Hindlimb muscle (tissue), 1 donor: ENCODE measurements around the gene PIGO. TPM values are rescaled to one million over a fixed set of nuclear protein-coding genes. Genes with fewer than 3 reads are reported as not detected.

Source experiments
- DNase-seq: peaks from one replicate; pipeline ENCODE4 v3.0.0-alpha.2; 2013
- polyA plus RNA-seq: library from polyadenylated mRNA; unstranded; fragments of 120-200 nt; gene quantifications from one replicate; pipeline ENCODE4 v1.2.1, GENCODE V29; 2013; ENCODE audit not compliant: insufficient read length

Gene PIGO
- polyA plus RNA-seq, 1 donor = 14.6 TPM

DNA sequence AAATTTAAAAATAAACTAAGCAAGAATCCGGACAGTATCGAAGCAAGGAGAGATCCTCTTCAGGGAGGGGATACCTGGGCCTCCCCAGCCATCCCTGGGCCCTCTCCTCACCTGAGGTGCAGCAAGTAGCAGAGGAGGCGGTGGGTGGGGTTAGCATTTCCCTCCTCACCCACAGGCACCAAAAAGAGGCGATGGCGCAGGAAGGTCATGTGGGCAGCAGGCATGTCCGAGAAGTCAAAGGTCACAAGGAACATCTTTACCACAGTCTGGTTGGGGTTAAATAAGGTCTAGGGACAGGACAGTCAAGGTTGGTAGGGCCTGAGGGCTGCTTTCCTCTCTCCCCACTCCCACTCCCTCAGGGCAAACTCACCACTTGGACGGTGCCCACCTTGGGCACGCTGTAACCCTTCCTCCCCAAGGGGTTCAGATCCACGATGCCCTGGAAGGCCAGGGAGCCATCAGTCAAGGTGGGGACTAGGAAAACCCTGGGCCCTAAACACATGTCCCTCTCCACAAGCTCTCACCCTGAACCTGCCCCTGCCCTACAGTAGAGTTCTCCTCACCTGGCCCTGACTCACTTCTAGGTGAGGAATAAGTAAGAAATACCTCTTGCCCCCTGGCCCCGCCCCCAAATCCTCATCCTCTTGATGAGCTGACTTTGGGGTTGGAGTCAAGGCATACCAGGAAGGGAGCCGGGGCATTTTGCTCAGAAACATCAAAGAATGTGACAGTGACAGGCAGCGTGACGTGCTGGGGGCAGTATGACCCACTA lies 9.4 kb upstream of the PIGO start:
- no peak for DNase-seq

DNA sequence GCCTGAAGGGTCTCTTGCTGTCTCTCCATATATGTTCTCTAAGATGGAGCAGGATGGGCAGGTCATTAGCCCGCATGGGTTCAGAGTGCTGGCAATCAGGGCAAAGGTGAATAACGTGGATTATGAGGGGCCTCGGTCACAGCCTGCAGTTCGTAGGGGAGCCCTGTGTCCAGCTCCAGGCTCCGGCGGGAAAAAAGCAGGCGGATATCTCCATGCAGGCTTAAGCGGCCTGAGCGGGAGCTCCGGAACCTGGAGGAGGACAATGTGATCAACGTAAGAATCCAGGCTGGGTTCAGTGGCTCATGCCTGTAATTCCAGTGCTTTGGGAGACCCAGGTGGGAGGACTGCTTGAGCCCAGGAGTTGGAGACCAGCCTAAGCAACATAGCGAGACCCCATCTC lies 8.7 kb upstream of the PIGO start:
- no peak for DNase-seq

DNA sequence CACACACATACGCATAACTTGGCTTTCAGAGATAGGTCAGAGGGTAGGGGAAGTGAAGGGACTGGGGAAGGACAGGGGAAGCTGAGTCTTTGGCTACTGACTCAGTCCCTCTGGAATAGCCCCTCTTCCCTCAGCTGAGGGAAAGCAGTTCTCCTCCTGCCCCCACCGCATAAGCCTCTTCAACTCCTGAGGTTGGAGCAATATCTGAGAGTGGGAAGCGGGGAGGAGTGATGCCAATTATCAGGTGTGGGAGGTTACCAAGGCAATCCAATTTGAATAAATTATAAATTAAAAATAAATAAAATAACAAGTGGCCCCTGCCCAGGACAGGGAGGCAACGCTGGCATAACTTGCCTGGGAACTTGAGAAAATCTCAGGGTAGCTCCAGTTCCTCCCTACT lies 8.2 kb upstream of the PIGO start:
- DNase-seq = no peak

DNA sequence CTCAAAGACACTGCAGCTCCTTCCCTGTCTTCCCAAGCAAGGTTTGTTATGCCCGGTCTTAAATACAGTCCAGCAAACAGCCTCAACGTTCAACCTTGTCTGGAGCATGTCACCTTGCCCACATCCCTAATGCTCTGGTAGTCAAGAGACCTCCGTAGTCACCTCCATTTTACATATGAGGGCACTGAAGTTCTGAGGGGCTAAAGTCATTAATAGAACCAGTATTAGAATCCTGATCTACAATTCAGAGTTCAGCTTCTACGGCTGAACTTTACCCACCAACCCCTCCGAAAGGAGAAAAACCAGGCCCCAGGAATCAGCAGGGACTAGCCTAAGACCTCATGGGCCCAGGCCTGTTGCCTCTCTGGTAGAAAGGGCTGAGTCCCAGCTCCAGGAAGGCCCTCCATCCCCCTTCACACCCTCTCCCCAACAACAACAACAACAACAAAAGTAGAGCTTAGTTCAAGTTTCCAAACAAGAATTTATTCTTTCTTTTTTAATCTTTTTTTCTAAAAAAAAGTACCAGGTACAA lies 7.3 kb upstream of the PIGO start:
- no peak for DNase-seq

DNA sequence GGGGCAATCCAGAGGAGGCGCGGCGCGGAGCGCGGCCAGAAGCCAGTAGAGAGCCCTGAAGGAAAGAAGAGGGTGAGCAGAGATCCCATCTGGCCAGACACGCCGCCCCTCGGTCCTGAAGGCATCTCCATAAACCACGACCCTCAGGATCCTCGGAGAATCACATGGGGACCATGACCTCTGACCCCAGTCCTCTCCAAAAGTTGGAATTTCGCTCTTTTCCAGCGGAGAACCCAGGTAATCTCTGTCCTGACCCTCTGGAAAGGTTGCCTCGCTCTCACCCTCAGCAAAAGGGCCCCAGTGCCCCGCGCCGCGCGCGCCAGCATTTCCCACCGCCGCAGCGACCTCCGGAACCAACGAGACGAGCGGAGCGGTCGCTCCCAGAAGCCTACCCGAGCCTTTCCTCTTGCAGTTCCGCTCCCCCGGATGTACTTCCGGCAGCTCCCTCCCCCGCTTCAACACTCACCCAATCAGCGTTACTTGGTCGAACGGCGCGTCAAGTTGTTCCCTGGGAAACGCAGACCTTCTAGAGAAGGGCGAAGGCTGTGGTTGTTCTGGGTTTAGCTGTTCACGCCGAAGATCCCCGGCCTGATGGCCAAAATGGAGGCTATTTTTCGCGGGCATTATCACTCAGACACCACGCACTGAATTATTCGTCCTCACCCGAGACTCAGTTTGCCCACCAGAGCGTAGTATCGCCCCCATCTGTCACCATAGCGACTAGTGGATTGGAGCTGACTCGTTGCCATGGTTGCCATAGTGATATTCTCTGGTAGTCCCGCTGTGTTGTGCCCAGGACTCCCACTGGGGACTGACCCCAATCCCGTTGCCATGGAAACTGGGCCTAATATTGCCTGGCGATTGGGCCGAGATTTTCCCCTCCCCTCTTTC lies 6.6 kb upstream of the PIGO start, which contains the start of gene STOML2:
Gene STOML2, minus strand, starts transcription at position 363 of the 891 bp plus-strand sequence. Its CDS starts 37 bp downstream, at position 326.
- peak; percentile 94 for DNase-seq

DNA sequence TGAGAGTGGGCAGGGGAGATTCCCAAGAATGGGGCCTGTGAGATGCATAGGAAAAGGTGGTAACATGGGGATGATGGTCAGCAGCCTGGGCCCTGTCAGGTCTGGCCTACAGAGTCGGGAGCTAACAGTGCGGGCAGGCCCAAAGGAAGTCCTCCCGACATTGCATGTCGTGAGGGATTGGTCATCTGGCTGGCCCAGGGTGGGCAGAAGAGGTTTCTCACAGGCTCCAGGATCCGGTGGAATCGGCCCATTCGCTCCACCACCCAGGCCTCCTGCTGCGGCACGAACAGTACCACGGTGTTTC lies 6.0 kb upstream of the PIGO start:
- DNase-seq = no peak

DNA sequence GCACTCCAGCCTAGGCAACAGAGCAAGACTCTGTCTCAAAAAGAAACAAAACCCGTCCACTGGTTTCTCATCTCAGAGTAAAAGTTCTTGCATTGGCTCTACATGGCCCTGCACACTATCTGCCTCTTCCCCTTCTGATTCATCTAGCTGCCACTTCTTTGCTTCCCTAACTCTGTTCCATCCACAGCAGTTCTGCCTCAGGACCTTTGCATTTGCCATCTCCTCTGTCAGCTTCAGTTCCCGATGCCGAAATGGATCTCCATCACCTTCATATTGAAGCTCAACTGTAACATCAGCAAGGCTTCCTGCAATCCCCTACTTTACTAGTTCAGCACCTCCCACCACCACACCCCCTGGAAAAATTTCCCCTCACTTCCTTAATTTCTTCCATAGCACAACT lies 1.2 kb upstream of the PIGO start:
- no peak for DNase-seq

DNA sequence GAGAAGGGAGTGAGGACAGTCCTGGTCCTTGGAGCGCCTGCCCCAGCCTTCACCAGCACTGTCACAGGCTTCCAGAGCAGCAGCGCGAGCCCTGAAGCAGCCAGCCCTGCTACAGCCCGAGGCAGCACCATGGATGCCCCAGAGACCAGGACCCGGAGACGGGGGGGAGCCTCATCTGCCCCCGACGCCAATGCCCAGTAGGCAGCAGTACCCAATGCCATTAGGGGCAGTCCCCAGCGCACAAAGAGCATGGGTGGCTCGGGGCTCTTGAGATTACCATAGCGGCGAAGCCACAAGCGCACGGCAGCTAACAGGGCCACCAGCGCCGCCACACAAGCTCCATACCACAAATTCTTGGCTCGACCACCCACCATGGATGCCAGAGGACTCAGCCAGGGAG lies 4.9 kb downstream of the PIGO start:
- DNase-seq = no peak

DNA sequence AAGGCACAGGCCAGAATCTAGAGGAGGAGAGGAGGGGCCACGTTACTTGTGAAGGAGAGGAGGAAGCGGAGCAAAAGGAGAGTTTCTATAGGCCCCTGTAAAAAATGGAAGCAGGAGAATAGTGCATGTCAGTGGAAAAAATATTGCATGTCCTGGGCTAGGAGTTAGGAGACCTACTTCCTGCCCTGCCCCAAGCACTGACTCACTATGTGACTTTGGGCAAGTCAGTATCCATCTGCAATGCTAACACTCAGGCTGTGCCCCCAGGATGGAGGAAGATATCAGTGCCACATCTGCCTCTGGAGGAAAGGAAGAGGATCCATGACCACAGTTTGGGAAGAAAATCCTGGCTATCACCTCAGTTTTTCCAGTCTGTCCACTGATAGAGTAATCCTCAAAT lies 7.0 kb downstream of the PIGO start:
- DNase-seq = no peak

DNA sequence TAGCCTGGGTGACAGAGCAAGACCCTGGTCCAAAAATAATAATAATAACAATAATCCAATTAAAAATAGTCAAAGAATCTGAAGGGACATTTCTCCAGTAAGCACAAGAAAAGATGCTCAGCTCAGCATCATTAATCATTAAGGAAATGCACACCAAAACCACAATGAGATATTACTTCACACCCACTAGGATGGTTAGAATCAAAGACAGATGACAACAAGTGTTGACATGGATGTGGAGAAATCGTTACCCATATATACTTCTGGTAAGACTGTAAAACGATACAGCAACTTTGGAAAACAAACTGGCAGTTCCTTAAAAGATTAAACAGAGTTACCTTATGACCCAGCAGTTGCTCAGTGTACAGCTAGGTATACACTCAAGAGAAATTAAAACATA lies 11.3 kb downstream of the PIGO start:
- DNase-seq = no peak

DNA sequence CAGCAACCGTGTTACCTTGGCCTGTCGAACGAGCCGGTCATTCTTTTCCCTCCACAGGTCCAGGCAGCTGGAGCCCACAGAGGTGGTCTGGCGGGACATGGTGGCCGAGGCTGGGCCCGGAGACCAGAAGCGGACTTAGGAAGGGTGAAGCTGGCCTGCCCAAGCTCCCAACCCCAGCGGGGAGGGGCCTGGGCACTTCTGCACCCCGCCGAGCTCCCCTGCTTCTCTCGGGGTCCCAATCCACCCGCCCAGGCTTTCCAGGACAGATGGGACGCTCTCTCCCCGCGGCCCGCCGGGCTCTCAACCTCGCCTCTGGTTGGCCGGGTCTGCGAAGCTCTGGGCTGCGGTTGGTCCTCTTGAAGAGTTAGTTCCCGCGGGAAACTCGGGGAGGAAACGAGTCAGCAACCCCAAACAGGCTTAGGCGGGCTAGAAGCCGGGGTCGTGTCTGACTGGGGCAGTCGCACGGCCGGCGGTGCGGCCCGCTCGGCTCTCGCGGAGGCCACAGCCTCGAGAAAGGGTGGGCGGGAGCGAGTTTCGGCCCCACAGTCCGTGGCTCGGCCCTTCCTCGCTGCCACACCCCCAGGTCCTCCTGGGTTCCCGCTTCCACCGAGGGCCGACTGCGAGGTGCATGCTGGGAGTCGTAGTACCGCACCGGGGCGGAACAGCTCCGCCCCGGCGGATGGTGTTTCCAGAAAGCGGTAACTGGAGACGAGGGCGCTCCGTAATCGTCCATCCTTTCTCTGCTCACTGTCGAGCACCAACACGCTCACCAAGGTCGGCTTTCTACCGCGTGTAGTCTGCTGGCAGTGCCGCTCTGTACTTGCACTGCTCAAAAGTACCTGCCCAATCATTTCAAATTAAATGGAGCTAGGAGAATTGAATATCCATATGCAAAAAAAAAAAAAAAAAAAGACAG lies 16.7 kb downstream of the PIGO start, which contains the start of gene FANCG:
Gene FANCG, minus strand, starts transcription at position 517 of the 916 bp plus-strand sequence. Its CDS starts 418 bp downstream, at position 99.
- peak; percentile 95 for DNase-seq

DNA sequence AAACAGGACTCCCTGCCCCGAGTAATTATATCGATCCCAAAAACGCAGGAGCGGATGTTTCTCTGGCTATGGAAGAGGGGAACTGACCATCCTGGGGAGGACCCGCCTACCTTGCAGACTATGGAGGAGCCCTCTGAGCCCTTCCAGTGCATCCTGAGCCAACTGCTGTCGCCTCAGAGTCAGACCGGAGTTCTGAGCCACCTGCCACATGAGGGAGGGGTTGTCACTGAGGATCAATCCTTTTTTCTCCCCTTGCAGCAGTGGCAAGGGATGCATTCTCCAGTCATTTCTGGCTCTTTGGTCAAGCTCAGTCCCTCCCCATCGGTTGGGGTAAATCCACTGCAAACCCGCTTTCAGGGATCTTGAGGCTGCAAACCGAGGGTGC lies 17.4 kb downstream of the PIGO start:
- DNase-seq = no peak

DNA sequence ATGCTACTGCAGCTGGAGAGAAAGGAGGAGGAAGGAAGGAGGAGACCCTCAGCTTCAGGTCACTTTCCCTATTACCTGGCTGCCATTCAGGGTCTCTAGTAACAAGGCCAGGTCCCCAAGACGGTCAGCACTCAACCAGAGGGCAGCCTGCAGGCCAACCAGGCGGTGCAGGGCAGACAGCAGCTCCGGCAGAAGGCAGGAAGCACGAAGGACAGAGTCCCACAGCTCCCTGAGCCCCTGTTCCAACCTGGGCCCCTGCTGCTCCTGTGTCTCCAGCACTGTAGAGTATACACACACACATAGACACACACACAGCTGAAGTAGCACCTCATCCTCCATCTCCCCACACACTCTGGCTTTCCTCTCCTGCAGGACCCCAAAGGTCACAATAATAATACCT lies 18.3 kb downstream of the PIGO start:
- DNase-seq = no peak

DNA sequence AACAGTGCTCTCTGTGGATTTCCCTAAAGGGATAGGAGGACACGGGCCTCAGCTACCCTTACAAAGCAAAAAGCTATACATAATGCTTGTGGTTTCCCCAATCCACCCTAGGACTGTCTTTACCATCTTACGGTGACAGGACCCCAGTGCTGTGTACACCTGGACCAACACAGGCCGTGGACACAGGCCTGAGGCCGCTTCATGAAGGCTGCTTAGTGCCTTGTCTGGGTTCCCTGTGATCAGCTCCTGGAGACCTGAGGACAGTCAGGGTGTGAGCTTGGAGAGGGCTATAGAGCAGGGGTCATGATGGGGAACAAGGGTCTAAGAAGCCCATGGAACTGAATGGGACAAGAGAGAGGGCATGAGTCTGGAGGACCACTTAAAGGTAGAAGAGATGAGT lies 19.5 kb downstream of the PIGO start:
- DNase-seq = no peak

DNA sequence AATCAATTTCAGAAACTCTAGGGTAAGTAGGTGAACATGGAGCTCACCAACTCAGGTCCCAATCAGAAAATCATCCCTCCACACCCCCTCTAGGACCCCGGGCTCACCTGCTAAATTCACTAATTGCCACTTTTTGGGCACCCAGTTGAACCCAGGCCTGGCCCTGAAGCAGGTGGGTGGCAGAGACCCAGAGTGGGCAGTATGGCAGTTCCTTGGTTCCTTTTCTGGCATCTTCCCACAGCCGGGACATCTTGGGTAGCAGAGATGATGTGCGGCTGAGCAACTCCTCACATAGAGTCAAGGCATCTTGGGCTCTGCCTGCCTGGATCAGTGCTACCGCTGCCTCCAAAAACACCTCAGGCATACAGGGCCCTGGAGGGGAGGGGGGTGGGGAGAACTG lies 21.0 kb downstream of the PIGO start:
- no peak for DNase-seq

DNA sequence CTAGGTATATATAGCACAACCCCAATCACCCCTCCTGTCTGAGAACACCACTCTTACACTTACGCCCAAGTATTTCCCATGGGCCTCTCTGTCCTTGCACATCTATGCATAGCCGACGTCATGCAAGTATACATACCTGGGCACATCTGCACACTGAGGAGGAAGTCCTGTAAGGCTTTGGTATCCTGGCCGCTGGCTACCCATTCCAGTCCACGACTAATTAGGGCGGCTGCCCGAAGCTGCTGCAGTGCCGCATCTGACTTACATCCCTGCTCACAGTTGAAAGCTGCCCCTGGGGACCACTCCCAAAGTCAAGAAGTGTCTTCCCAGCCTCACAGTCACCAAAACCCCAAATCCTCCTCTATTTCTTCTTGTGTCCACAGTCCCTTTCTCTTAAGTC lies 21.6 kb downstream of the PIGO start:
- DNase-seq = no peak

DNA sequence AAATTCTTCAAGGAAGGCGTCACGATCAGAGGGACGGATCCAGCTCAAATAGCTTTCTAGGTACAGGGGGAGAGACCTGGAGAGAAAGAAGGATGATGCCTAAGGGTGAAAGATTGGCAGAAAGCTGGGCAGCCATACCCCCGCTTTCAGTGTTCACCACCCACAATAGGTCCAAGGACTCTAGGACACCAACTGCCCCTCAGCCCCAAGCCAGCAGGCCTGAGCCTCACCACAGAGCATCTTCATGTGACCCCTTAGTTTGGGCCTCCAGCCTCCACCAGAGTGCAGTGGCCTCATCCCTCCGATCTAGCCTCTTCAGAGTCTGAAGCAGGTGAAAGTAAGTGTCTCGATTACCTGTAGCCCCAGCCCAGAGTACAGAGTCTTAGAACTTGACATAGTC lies 22.2 kb downstream of the PIGO start:
- no peak for DNase-seq

DNA sequence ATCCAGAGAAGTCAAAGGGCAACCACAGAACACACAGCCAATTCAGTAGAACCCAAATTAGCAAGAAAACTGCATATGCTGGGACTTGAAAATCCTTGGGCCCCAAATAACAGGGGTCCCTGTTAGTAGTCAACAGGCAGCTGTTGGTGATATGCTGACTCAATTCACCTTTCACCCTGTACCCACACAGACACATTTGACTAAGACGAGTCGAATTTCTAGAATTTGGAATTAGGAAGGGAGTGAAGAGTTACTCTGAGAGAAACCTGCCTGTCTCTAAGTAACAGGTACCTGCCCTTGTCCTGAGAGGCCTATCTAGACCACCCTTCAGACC lies 23.1 kb downstream of the PIGO start:
- no peak for DNase-seq

DNA sequence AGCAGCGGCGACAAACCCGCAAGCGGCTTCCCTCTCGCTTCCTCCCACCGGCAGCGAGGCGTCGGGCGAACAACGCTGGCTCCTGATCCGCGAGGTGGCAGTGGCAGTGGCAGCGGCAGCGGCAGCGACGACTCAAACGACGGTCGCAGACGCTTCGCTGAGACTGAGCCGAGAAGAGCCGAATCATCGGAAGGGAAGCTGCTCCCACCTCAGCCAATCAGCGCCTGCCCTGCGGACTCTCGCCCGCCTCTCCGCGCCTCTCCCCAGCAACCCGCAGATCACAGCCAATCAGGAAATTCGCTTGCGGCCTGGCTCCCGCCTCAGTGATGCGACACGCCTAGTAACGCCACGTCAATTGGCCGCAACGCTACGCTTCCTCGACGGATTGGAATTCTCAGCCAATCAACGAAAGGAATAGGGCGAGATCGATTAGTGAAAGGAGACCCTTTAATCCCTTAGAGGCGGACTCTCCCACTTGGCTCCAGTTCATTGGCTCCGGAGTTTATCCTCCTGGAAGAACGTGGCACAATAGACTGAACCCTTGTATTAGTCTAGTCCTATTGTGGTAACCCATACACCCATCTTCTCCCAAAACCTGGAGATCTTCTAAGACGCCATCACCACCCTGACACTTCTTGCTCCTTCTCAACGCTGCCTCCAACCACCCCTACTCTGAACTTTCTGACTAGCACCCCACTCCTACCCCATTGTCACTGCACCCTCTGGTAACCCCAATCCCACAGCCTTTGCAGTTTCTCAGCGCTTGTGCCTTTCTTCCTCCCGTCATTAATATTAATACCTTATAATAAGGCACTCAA lies 23.7 kb downstream of the PIGO start, which contains the start of gene VCP:
Gene VCP, minus strand, starts transcription at position 165 of the 818 bp plus-strand sequence. CDS start 272 bp downstream, outside the sequence.
- peak; percentile 97 for DNase-seq

DNA sequence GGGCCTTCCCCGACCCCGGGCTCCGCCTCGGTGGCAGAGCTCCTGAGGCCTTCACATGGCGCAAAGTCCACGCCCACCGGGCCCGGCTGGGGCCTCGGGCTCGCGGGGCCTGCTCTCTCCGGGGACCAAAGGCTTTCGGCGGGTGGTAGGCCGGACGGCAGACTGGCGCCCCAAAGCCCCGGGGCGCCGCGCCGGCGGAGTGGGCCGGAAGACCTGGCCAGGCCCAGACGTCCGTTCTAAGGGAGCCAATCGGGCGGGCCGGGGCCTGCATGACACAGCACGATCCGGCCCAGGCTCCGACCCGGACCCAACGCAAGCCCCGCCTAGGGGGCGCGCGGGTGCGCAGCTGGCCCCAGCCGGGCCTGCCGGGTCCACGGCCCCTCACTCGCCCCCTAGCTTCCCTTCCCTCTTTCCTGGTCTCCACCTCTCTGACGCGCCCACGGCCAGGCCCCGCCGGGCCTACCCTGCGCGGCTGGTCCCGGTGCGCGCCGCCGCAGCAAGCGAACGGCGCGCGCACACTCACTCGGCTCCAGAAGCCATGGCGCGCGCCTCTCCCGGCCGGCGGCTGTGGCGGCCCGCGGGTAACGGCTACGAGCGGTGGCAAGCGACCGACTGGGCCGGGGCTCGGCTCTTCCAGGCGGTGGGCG lies 24.5 kb downstream of the PIGO start:
- DNase-seq = peak; percentile 90
